GM06990 (cell line): ENCODE measurements around the gene DNAI1.

Experiments used
- DNase-seq: peaks from one replicate; pipeline ENCODE4 v3.0.0-alpha.2; 2011; ENCODE audit not compliant: insufficient read length; ENCODE audit errors: extremely low read depth
- H3K27me3 ChIP-seq: replicated peaks from 2 replicates; pipeline ENCODE4 v1.6.0; 2011; ENCODE audit warnings: low read length; ENCODE audit not compliant: control insufficient read depth, insufficient read depth
- H3K36me3 ChIP-seq: 2 replicates; pipeline ENCODE4 v1.5.1; 2011; ENCODE audit warnings: low read length; ENCODE audit not compliant: control insufficient read depth, insufficient read depth
- H3K4me3 ChIP-seq: replicated peaks from 2 replicates; pipeline ENCODE4 v1.5.1; 2011; ENCODE audit warnings: low read depth, mild to moderate bottlenecking, control low read depth, low read length
- TF ChIP-seq, protein P1 (sequence below): IDR thresholded peaks from 2 replicates; pipeline ENCODE4 v1.5.1; 2011; ENCODE audit warnings: low read length, control low read depth, mild to moderate bottlenecking, inconsistent platforms; ENCODE audit not compliant: insufficient read depth, poor library complexity, severe bottlenecking

Gene DNAI1

GRCh38 chr9:34519321-34520020 is 60.9 kb downstream of the DNAI1 start:
- H3K36me3 ChIP-seq: no peaks in the 10 kb centered on the region
- TF ChIP-seq, protein P1, sequence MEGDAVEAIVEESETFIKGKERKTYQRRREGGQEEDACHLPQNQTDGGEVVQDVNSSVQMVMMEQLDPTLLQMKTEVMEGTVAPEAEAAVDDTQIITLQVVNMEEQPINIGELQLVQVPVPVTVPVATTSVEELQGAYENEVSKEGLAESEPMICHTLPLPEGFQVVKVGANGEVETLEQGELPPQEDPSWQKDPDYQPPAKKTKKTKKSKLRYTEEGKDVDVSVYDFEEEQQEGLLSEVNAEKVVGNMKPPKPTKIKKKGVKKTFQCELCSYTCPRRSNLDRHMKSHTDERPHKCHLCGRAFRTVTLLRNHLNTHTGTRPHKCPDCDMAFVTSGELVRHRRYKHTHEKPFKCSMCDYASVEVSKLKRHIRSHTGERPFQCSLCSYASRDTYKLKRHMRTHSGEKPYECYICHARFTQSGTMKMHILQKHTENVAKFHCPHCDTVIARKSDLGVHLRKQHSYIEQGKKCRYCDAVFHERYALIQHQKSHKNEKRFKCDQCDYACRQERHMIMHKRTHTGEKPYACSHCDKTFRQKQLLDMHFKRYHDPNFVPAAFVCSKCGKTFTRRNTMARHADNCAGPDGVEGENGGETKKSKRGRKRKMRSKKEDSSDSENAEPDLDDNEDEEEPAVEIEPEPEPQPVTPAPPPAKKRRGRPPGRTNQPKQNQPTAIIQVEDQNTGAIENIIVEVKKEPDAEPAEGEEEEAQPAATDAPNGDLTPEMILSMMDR: peak; percentile 5
- no peak overlapping the region for H3K4me3 ChIP-seq
- peaks cover 7% of the 10 kb centered on the region for H3K27me3 ChIP-seq
- DNase-seq: no peak

DNA sequence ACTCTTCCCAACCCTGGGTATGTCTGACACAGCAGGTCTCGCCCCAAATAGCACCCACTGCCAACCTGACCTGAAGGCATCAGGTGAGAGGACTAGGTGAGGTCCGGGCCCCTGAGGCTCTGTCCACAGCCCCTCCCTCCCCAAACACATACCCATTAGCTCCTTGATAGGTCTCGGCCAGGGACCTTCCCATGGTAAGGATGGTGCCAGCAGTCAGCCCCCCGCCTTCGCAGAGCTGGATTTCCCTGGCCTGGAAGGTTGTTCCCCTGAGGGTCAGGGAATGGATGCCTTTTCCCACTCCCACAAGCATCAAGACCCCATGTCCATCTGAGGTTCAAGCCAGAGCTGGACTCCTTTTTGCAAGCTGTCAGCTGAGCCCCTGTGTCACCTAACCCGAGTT is 61.5 kb downstream of the DNAI1 start:
- Histone ChIP-seq H3K27me3 (peaks cover 7% of the 10 kb centered on the region), H3K36me3 (no peaks in the 10 kb centered on the region), H3K4me3 (no peak overlapping the region)
- no peak for DNase-seq
- TF ChIP-seq, protein P1: no peak

DNA sequence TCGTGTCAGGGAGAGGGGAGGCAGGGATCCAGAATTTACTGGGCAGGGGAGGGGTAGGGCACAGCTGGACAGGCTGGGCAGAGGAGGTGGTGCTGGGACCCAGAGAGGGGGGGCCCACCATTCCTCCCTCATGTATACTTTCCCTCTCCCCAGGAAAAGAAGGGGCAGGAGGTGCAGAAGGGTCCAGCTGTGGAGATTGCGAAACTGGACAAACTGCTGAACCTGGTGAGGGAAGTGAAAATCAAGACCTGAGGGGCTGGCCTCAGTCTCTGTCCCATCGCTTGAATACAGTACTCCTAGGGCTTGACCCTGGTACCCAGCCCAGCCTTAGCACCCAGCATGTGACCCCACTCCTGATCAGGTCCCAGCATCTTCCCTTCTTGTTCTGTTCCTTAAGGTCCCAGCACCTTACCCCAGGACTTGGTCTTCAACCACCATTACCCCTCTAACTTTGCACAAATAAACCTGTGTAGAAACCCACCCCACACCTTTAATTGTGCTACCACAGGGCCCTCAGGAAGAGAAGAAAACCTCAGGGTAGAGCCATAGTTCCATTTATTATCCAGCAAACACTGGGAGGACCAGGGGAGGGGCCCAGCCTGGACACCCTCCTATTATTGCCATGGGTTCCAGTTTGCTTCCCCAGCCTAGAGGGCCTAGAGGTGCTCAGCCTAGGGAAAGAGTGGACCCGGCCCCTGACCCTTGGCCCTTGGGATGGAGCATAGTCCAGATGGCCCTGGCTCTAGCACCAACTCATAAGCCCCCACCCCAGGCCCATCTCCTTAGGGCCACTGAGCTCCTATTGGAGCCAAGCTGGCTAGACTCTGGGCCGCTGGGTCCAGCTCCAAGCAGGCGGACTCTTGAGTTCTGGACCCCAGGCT is 62.1 kb downstream of the DNAI1 start:
- Histone ChIP-seq H3K36me3 (no peaks in the 10 kb centered on the region), H3K27me3 (peaks cover 7% of the 10 kb centered on the region), H3K4me3 (no peak overlapping the region)
- TF ChIP-seq, protein P1: no peak
- DNase-seq: no peak

DNA sequence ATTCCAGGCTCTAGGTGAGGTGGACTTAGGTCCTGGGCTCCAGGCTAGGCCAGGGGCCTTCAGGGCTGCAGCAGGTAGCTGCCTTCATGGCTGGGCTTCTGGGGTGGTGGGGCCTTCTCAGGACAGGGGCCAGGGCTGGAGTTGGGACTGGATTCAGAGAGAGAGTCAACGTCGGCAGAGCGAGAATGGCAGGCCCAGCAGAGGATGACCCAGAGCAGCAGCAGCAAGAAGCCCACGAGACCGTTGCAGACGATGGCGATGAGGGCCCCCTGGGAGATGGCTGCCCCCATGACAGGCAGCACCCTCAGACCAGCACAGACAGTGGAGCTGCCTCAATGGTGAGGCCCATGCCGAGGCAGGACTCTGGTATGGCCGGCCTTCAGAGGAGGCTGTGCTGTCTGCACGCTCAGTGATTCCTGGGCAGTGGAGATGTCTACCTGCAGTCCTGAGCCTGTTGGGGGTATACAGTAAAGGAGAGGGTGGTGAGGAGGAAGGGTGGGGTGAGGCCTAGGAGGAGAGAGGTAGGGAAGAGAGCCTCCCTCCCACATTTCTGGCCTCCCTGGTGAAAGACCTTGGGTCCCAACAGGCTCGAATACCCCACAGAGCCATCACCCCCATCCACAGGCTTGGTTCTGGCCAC is 62.9 kb downstream of the DNAI1 start:
- peaks cover 7% of the 10 kb centered on the region for H3K27me3 ChIP-seq
- no peaks in the 10 kb centered on the region for H3K36me3 ChIP-seq
- DNase-seq: no peak
- TF ChIP-seq, protein P1: no peak
- H3K4me3 ChIP-seq: no peak overlapping the region

DNA sequence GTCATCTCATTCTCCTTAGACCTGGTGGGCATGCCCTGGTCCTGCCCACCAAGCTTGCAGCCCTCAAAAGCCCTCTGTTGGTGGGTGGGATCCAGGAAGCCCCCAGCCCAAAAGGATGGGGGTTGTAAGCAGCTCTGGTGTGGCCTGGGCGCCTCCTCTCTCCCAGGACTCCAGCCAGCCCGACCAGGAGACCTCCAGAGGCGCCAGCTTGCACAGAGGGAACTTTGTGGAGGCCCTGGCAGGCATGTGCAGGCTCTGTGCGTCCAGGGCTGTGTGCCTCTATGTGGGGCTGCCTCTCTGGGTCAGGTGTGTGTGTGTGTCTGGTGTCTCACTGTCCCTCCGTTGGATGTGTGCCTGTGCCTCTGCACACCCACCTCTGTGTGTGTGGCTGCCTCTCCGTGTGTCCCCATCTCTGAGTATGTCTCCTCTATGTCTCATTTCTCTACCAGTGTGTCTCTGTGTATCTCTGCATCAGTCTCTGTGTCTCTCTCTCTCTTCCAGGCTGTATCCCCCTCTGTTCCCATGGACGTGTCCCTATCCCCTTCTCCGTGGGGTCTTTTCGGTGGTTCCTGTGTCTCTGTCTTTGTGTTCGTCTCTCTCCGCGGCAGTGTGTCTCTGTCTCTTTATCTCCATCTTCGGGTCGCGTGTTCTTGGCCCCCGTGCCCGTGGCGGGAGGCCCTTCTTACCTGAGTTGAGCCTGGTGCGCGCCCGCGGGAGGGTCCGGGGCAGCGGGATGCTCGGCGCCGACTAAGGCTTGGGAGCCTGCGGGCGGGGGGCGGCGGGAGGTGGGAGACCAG is 63.7 kb downstream of the DNAI1 start:
- TF ChIP-seq, protein P1: no peak
- H3K36me3 ChIP-seq: no peaks in the 10 kb centered on the region
- no peak for DNase-seq
- H3K4me3 ChIP-seq: no peak overlapping the region
- H3K27me3 ChIP-seq: peaks cover 7% of the 10 kb centered on the region
